Heart left ventricle (tissue), 16 donors: ENCODE measurements around the gene NTM. TPM values are rescaled to one million over a fixed set of nuclear protein-coding genes. Genes with fewer than 3 reads are reported as not detected.

Experiments used
- ATAC-seq, 4 donors: fragments of 200-7000 bp; cut with Tn5 transposase; one replicate each; pipeline ENCODE4 v1.9.1; 2020 to 2022; ENCODE audit warnings: moderate library complexity in 4 of 4, mild to moderate bottlenecking in 3 of 4, moderate number of reproducible peaks in 1 of 4
- DNase-seq, 5 donors: peaks; one replicate each; pipeline ENCODE4 v3.0.0-alpha.2; 2020
- H3K27ac ChIP-seq, 12 donors: fragments of 200-600 bp; sonication (generic) in 4 of 12; one replicate each; pipeline versions ENCODE4 v1.5.0 to v1.8.0; 2016 to 2022; ENCODE audit warnings: mild to moderate bottlenecking in 2 of 12
- H3K27me3 ChIP-seq, 9 donors: fragments of 200-600 bp; sonication (generic) in 2 of 9; one replicate each; pipeline versions ENCODE4 v1.5.1 to v1.8.0; 2016 to 2022; ENCODE audit warnings: mild to moderate bottlenecking in 3 of 9
- H3K36me3 ChIP-seq, 9 donors: fragments of 200-600 bp; sonication (generic) in 2 of 9; one replicate each; pipeline versions ENCODE4 v1.5.0 to v1.8.0; 2018 to 2022; ENCODE audit warnings: mild to moderate bottlenecking in 2 of 9
- H3K4me1 ChIP-seq, 12 donors: fragments of 200-600 bp; sonication (generic) in 4 of 12; one replicate each; pipeline versions ENCODE4 v1.5.0 to v1.8.0; 2016 to 2022; ENCODE audit warnings: mild to moderate bottlenecking in 3 of 12
- H3K4me3 ChIP-seq, 12 donors: fragments of 200-600 bp; sonication (generic) in 4 of 12; one replicate each; pipeline versions ENCODE4 v1.5.0 to v1.8.0; 2017 to 2022; ENCODE audit warnings: mild to moderate bottlenecking in 9 of 12, moderate library complexity in 4 of 12
- H3K9me3 ChIP-seq, 12 donors: fragments of 200-600 bp; sonication (generic) in 4 of 12; one replicate each; pipeline versions ENCODE4 v1.5.0 to v1.8.0; 2016 to 2022; ENCODE audit warnings: mild to moderate bottlenecking in 1 of 12
- POLR2A ChIP-seq, 2 donors: fragments of 450-650 bp; IDR thresholded peaks; one replicate each; pipeline ENCODE4 v1.6.1; 2017; ENCODE audit warnings: antibody characterized with exemption in 2 of 2, mild to moderate bottlenecking in 2 of 2, moderate library complexity in 2 of 2
- WGBS, 4 donors: extraction: QIAGEN DNeasy Blood & Tissue Kit in 2 of 4; methylation state at CpG; one replicate each; pipeline versions ENCODE4 v1.1.5 to v1.1.7; 2013 to 2018; 5-methylcytosine and 5-hydroxymethylcytosine counted together
- intact Hi-C, 10 donors: fragments of 100-400 bp; cut with DNase I; formaldehyde crosslinking; loops; one replicate each; pipeline versions ENCODE4 v1.11.1 to v1.14.2; 2022
- polyA plus RNA-seq, 2 donors: library from polyadenylated mRNA; stranded (reverse); fragments of 200-250 nt; gene quantifications; one replicate each; pipeline ENCODE4 v1.2.3, GENCODE V29; 2013
- total RNA-seq, 9 donors: library from RNA; depleted of rRNA in 2 of 9; stranded (reverse); fragments of >200 nt in 2 of 9; fragmentation: NEBNext Ultra II Directional in 3 of 9; extraction: Animal tissue kit (Norgen Biotek cat#: 25700) in 3 of 9; gene quantifications; one replicate each; pipeline versions ENCODE4 v1.1.0 to v1.2.4, GENCODE V29; 2016 to 2023
- TF ChIP-seq, protein P1 (sequence below), 12 donors: fragments of 200-600 bp; sonication (generic) in 4 of 12; IDR thresholded peaks; one replicate each; pipeline versions ENCODE4 v1.5.0 to v1.8.0; 2018 to 2022; ENCODE audit warnings: antibody characterized with exemption in 12 of 12, mild to moderate bottlenecking in 5 of 12
- donor health status: ischemic (EF 13 %, LVEDD 7.1; RV severe dilation, severe dysfunction).
- donor health status: healthy with polysubstance abuse.
- donor health status: DM: no; HTN: yes; CAD: no.
- donor health status: DM: no; HTN: no; CAD: no.
- donor health status: ischemic (EF 25% LVEDD 6.9; RV normal size, moderate dysfunction).
- donor health status: ischemic (EF 25% LVEDD 5.7; RV mildly dilated, moderate dysfunction).
- donor health status: healthy.
- donor health status: DM: yes; HTN: yes; CAD: no.
- donor health status: ischemic (EF 35%, LVEDD 5.7; RV mildly dilated, moderate dysfunction).
- donor health status: nonischemic (EF 11% LVEDD 7.7; RV severe dilation, severe dysfunction).
- donor health status: DM: yes; HTN: yes; CAD: no.
- donor health status: PGD.
- donor health status: ischemic (EF 29% LVEDD 5.4; RV normal size, mild dysfunction).
- donor health status: nonischemic (EF 23%, LVEDD 6.1; RV moderate dilation, normal function).

NTM gene
- total and polyA plus RNA-seq, 11 donors = 0.40 to 7.7 (median 1.5) TPM

DNA sequence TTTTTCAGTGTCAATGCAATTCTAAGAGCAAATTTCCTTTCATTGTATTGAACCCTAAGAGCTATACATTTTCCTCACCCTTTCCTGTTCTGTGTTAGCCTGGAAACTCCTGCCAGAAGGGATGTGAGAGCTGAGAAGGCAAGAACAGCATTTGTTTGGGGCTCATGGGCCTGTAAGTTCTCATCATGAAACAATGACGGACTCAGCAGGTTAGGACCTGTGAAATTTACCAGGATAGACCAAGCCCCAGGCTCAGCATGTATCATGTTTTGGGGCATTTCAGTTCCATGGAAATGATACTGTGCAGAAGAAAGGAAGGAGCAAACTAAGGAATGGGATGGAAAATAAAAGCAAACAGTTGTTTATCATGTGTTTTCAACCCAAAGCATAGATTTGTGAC, 41.6 kb downstream of the NTM start:
- WGBS, 4 donors = 75 to 84% (median 79%) methylated on average over 1 of the region's 1 CpG
- intact Hi-C loops = no loop called here

DNA sequence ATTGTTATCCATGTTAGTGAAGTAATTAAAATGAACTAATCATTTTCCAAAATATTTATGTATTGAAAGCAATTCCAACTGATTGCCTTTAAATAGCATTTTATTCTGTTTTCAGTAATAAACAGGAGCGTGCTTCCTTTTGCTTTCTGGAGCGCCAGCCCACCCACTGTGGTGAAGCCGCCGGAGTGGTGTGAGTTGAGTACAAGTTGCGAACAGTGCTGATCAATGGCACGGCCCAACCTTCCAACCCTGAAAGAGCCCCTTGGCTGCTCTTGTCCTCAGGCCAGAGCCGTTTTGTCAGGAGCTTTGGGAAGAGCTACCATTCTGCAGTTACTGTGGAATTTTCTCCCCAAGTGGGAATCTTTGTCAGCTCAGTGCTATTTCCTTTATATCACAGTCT, 42.8 kb downstream of the NTM start:
- Histone ChIP-seq H3K9me3 (no peaks in the 10 kb centered on the region), H3K27ac (no peak overlapping the region), H3K4me1 (no peaks in the 10 kb centered on the region), H3K4me3 (no peak overlapping the region), H3K27me3 (peaks cover 0 to 7% (median 0%) of the 10 kb centered on the region in 9 donors), H3K36me3 (no peaks in the 10 kb centered on the region)
- intact Hi-C loops = no loop called here
- ATAC-seq = no peak
- no peak for DNase-seq
- WGBS, 4 donors = 81 to 88% (median 85%) methylated on average over 7 of the region's 7 CpGs
- TF ChIP-seq POLR2A (IDR thresholded peaks at IDR 0.05) = no peak
- TF ChIP-seq, protein P1, sequence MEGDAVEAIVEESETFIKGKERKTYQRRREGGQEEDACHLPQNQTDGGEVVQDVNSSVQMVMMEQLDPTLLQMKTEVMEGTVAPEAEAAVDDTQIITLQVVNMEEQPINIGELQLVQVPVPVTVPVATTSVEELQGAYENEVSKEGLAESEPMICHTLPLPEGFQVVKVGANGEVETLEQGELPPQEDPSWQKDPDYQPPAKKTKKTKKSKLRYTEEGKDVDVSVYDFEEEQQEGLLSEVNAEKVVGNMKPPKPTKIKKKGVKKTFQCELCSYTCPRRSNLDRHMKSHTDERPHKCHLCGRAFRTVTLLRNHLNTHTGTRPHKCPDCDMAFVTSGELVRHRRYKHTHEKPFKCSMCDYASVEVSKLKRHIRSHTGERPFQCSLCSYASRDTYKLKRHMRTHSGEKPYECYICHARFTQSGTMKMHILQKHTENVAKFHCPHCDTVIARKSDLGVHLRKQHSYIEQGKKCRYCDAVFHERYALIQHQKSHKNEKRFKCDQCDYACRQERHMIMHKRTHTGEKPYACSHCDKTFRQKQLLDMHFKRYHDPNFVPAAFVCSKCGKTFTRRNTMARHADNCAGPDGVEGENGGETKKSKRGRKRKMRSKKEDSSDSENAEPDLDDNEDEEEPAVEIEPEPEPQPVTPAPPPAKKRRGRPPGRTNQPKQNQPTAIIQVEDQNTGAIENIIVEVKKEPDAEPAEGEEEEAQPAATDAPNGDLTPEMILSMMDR (IDR thresholded peaks at IDR 0.05) = no peak

More for the DNA sequence above, 41.6 kb downstream of the NTM start:
- Histone ChIP-seq H3K36me3 (no peaks in the 10 kb centered on the region), H3K27ac (no peak overlapping the region), H3K4me1 (no peaks in the 10 kb centered on the region), H3K9me3 (no peaks in the 10 kb centered on the region), H3K27me3 (peaks cover 0 to 2% (median 0%) of the 10 kb centered on the region in 9 donors), H3K4me3 (no peak overlapping the region)
- no peak for DNase-seq
- no peak for TF ChIP-seq POLR2A (IDR thresholded peaks at IDR 0.05)
- TF ChIP-seq, protein P1 (IDR thresholded peaks at IDR 0.05) = no peak
- ATAC-seq = no peak

DNA sequence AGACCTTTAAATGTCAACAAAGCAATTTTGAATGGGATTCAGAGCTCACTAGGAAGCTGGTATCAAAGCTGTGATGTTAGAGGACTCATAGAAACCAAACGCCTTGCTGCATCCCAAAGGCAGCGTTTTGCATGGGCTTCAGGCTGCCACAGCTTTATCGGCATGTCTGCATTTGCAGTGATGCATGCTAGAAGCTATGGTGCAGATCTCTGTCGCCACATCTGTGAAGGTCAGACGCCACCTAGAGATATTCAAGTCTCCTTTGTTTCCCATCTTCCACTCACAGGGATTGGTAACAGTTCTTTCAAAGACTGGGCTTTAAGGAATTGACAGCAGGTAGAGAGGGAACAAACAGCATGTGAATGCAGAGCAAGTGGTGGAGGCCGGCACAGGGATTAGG, 47.8 kb downstream of the NTM start:
- intact Hi-C loops = no loop called here
- Histone ChIP-seq H3K27ac (no peak overlapping the region), H3K27me3 (peaks cover 0 to 22% (median 0%) of the 10 kb centered on the region in 9 donors), H3K4me1 (no peaks in the 10 kb centered on the region), H3K36me3 (no peaks in the 10 kb centered on the region), H3K9me3 (no peaks in the 10 kb centered on the region), H3K4me3 (no peak overlapping the region)
- no peak for ATAC-seq
- TF ChIP-seq, protein P1 (IDR thresholded peaks at IDR 0.05) = no peak
- no peak for TF ChIP-seq POLR2A (IDR thresholded peaks at IDR 0.05)
- 60 to 73% (median 69%) methylated on average over 6 of the region's 6 CpGs for WGBS, 4 donors
- DNase-seq = no peak

DNA sequence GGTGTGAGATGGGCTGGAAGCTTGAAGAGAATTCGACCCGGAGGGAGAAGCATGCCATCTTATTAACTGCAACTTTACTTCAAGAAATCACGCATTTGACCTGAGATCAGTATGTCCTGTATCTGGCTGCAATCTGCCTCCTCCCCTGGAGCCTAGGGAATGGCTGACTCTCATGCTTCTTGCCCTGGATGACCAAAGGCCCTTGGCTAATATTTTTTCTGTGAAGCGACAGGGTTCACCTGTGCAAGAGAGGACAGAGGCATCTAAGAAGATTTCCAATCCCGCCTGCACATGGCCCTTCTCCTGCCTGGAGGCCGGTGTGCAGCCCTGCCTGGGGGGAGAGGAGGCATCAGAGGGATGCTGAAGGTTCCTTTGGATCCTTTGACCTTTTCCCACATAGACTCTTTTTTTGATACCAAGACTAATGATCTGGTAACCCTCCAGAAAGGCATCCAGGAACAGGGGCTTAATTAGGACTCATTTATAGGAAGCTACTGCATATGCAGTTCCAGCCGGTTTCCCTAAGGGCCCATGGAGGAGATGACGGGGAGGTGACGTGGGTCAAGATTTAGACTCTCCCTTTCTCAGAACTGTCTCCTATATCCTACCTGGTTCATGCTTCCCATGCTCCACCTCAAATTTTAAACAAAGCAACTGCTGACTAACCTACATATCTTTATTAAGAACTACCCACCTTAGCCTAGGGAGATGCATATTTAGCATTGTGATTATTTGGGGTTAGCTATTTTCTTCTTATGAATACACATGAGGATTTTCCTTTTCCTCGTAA, 50.8 kb downstream of the NTM start:
- no peak for TF ChIP-seq POLR2A (IDR thresholded peaks at IDR 0.05)
- TF ChIP-seq, protein P1 (IDR thresholded peaks at IDR 0.05) = no peak
- DNase-seq = no peak
- Histone ChIP-seq H3K36me3 (no peaks in the 10 kb centered on the region), H3K9me3 (no peaks in the 10 kb centered on the region), H3K4me1 (no peaks in the 10 kb centered on the region), H3K27ac (no peak overlapping the region), H3K27me3 (peaks cover 0 to 26% (median 0%) of the 10 kb centered on the region in 9 donors), H3K4me3 (no peak overlapping the region)
- WGBS, 4 donors = 88 to 92% (median 91%) methylated on average over 10 of the region's 10 CpGs
- intact Hi-C loops = loop anchor here in 1 of 10 donors (10.0 kb wide), 1 partner anchor 94 kb away; no protein-coding TSS in a partner anchor
- ATAC-seq = no peak
